Measurements from ENCODE around the gene MRPL47.
A peak's percentile ranks its signal among the peaks of the same experiment; 100 is the strongest.

Gene MRPL47

GRCh38 chr3:179591313-179591712 is 13.1 kb downstream of the MRPL47 start:
- no peak for DNase-seq (ENCODE audit: low read depth in 2 of 2)

GRCh38 chr3:179590669-179591068 is 13.8 kb downstream of the MRPL47 start:
- no peak for DNase-seq (ENCODE audit: low read depth in 2 of 2)

GRCh38 chr3:179589143-179589542 is 15.3 kb downstream of the MRPL47 start:
- no peak for DNase-seq (ENCODE audit: low read depth in 2 of 2)

- no peak for DNase-seq (ENCODE audit: low read depth in 2 of 2)
Observed at GRCh38 chr3:179580992-179581391, 23.4 kb downstream of the MRPL47 start.

- no peak for DNase-seq (ENCODE audit: low read depth in 2 of 2)
Observed at GRCh38 chr3:179565496-179565895, 38.9 kb downstream of the MRPL47 start.

DNA sequence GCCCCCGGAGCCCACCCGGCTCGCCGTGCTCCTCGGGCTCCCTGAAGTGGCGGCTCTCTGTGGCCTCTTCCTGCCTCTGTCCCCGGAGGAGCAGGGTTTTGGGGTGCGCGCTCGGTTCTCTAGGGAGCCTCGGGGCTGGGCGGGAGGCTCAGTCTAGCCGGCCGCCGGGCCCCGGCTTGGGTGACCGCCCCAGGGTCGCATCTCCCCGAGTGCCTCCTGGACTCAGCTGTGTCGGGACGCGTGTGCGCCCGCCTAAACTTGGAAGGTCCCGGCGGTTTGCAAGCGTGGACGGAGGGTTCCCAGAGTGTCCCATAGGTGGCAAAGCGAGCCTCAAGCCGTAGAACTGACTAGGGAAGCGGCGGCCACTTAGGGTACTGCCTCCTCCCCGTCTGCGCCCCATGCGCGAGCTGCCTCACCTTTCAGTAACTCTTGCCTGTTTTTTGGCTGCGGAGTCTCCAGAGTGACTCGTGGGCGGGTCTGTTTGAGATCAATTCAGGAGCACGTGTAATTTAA is 41.1 kb downstream of the MRPL47 start:
- DNase-seq (ENCODE audit: low read depth in 2 of 2): peak; percentile 63 to 65

DNA sequence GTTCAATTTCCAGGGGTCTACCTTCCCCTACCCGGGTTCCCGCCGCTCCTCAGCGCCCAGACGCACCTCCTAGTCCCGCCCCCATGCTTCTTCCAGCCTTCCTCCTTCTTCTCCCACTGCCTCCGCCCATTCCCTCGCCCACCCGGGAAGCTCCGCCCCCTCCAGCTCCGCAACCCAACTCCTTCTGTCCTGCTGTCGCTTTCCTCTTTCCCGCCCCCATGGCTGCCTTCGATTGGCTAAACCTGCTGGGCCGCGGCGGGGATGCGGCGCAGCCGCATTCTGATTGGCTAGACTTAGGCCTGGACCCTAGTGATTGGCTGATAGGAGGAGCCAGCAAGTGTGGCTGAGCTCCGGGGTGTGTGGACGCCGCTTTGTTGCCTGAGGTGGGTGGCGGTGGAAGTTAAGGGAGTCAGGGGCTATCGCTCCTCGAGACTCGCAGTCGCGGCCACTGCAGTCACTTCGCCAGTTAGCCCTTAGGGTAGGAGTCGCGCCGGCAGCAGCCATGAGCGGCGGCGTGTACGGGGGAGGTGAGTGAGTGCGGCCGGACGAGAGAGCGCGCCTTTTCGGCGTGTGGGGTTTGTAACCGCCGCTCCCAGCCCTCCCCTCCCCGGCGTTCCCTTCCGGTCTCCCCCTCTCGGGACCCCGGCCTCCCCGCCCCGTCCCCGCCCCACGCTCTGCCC is 41.7 kb downstream of the MRPL47 start, which contains the start of gene ACTL6A:
Gene ACTL6A, plus strand, starts transcription at position 336 of the 680 bp plus-strand sequence. Its CDS starts 167 bp downstream, at position 503.
- peak; percentile 99 to 100 for DNase-seq (ENCODE audit: low read depth in 2 of 2)

GRCh38 chr3:179560791-179561190 is 43.6 kb downstream of the MRPL47 start:
- DNase-seq (ENCODE audit: low read depth in 2 of 2): no peak

DNA sequence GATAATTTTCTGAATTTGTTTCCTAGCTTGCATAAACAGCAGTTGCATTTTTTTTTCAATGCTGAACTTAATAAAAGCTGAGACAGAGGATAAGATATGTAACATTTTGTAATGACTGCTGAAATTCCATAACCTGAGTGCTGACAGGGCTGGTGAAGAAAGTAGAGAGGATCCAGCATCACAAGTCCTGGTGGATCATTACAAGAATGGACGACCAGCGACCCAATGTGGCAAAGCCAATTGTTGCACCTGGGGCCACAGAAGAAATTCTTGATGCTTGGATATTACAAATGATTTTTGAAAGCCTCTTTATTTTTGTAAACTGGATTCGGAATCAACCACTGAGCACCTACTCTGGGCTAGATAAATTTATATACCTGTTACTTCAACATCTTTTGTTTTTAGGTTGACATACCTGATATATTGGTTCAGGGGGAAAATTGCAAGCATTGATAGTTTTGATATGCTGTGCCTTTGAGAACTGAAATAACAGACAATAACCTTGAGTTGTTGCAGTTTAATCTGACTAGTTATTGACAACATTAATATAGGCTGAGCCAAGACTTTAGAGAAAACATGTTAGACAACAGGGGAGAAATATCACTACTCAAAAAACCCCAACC is 45.6 kb downstream of the MRPL47 start:
- DNase-seq (ENCODE audit: low read depth in 2 of 2): peak; percentile 28 to 37

- DNase-seq (ENCODE audit: low read depth in 2 of 2): no peak
Observed at GRCh38 chr3:179551349-179552105, 52.9 kb downstream of the MRPL47 start.

- DNase-seq (ENCODE audit: low read depth in 2 of 2): no peak
Observed at GRCh38 chr3:179546814-179547241, 57.6 kb downstream of the MRPL47 start.

GRCh38 chr3:179544981-179545645 is 59.3 kb downstream of the MRPL47 start:
- DNase-seq (ENCODE audit: low read depth in 2 of 2): no peak

GRCh38 chr3:179542375-179542774 is 62.1 kb downstream of the MRPL47 start:
- DNase-seq (ENCODE audit: low read depth in 2 of 2): no peak

DNA sequence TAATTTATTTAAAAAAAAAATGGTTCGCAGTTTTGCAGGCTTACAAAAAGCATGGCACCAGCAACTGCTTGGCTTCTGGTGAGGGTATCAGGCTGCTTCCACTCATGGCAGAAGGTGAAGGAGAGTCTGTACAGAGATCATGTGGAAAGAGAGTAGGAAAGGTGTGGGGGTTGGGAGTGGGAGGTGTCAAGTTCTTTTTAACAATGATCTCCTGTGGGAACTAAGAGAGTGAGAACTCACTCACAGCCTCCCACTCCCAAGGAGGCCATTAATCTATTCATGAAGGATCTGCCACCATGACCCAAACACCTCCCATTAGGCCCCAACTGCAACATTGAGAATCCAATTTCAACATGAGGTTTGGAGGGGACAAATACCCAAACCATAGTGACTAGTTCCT is 62.8 kb downstream of the MRPL47 start:
- DNase-seq (ENCODE audit: low read depth in 2 of 2): no peak

- DNase-seq (ENCODE audit: low read depth in 2 of 2): no peak
Observed at GRCh38 chr3:179541094-179541493, 63.3 kb downstream of the MRPL47 start.

All from stimulated activated CD4-positive, alpha-beta T cell treated with anti-CD3 and anti-CD28 coated beads, Interleukin-4, amount 100 ng/mL, for 48 hours (primary cell).